ENCODE results near the gene TIRAP. TPM values are rescaled to one million over a fixed set of nuclear protein-coding genes. Genes with fewer than 3 reads are reported as not detected.
"Not testable (repeated sequence)": the region's sequence is repeated elsewhere in the genome, so short reads cannot be mapped to it uniquely, and the experiment has no call there.

The TIRAP gene
- total RNA-seq, 1 donor from 2014 or later, result 6.0 TPM

- no peak overlapping the region for H3K27ac ChIP-seq (replicated peaks)
These were observed 25.4 kb downstream of the TIRAP start for GRCh38 chr11:126308271-126308671.

DNA sequence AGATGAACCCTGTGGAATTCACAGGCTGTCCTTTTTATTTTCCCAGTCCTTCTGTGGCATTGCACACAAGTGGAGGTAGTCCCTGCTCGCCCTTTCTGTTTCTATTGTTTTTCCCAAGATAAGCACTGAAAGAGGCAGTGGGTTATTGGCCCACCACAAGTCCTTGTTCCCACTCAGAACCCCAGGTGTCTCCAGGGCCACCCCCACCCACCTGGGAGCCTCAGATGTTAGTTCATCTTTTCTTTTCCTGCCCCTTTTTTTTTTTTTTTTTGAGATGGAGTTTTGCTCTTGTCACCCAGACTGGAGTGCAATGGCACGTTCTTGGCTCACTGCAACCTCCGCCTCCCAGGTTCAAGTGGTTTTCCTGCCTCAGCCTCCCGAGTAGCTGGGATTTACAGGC, 25.9 kb downstream of the TIRAP start:
- H3K4me3 ChIP-seq; intact Hi-C loops (cut with micrococcal nuclease); H3K9me3 ChIP-seq (replicated peaks); DNase-seq; H3K27me3 ChIP-seq (ENCODE audit: low read depth); H3K27ac ChIP-seq (replicated peaks): not testable (repeated sequence)
- Histone ChIP-seq H3K36me3 (peaks cover 20% of the 10 kb centered on the region), H3K4me1 (peaks cover 21% of the 10 kb centered on the region)

More at GRCh38 chr11:126308271-126308671, 25.4 kb downstream of the TIRAP start:
- TF ChIP-seq, protein P1, sequence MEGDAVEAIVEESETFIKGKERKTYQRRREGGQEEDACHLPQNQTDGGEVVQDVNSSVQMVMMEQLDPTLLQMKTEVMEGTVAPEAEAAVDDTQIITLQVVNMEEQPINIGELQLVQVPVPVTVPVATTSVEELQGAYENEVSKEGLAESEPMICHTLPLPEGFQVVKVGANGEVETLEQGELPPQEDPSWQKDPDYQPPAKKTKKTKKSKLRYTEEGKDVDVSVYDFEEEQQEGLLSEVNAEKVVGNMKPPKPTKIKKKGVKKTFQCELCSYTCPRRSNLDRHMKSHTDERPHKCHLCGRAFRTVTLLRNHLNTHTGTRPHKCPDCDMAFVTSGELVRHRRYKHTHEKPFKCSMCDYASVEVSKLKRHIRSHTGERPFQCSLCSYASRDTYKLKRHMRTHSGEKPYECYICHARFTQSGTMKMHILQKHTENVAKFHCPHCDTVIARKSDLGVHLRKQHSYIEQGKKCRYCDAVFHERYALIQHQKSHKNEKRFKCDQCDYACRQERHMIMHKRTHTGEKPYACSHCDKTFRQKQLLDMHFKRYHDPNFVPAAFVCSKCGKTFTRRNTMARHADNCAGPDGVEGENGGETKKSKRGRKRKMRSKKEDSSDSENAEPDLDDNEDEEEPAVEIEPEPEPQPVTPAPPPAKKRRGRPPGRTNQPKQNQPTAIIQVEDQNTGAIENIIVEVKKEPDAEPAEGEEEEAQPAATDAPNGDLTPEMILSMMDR (IDR thresholded peaks at IDR 0.05; ENCODE audit: borderline replicate concordance), result no peak
- peaks cover 20% of the 10 kb centered on the region for H3K36me3 ChIP-seq
- H3K4me3 ChIP-seq, result no peak overlapping the region
- intact Hi-C loops (cut with micrococcal nuclease), result no loop called here
- H3K27me3 ChIP-seq (ENCODE audit: low read depth), result no peaks in the 10 kb centered on the region
- H3K4me1 ChIP-seq, result peaks cover 26% of the 10 kb centered on the region
- H3K9me3 ChIP-seq (replicated peaks), result no peaks in the 10 kb centered on the region
- no peak for DNase-seq

- TF ChIP-seq, protein P1 (IDR thresholded peaks at IDR 0.05; ENCODE audit: borderline replicate concordance), result peak; percentile 92
- Histone ChIP-seq H3K36me3 (peaks cover 24% of the 10 kb centered on the region), H3K27ac (replicated peaks) (no peak overlapping the region), H3K27me3 (ENCODE audit: low read depth) (no peaks in the 10 kb centered on the region), H3K4me1 (peaks cover 8% of the 10 kb centered on the region), H3K9me3 (replicated peaks) (no peaks in the 10 kb centered on the region), H3K4me3 (no peak overlapping the region)
- intact Hi-C loops (cut with micrococcal nuclease), result loop anchor here (2.0 kb wide), 1 partner anchor 170 kb away; no protein-coding TSS in a partner anchor
- DNase-seq, result peak; percentile 80
These were observed 27.5 kb downstream of the TIRAP start for GRCh38 chr11:126310200-126310991.

DNA sequence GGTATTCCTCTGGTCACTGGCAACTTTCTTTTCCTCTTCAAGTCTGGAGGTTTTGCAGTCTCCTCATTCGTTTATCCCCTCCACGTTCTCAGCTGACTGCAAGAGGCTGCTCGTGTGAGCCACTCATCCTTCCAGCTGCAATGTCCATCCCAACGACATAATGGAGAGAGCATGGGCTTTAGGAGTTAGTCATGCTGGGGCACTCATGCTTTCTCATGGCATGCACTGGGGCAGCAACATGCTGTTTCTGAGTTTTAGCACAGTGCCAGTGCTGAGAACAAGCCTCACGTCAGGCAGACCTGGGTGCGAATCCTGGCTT, 28.1 kb downstream of the TIRAP start:
- DNase-seq, result no peak
- Histone ChIP-seq H3K4me1 (peaks cover 8% of the 10 kb centered on the region), H3K27me3 (ENCODE audit: low read depth) (no peaks in the 10 kb centered on the region), H3K4me3 (no peak overlapping the region), H3K36me3 (peaks cover 24% of the 10 kb centered on the region), H3K27ac (replicated peaks) (no peak overlapping the region), H3K9me3 (replicated peaks) (no peaks in the 10 kb centered on the region)
- intact Hi-C loops (cut with micrococcal nuclease), result loop anchor here (2.0 kb wide), 1 partner anchor 170 kb away; no protein-coding TSS in a partner anchor
- TF ChIP-seq, protein P1 (IDR thresholded peaks at IDR 0.05; ENCODE audit: borderline replicate concordance), result no peak

GRCh38 chr11:126311401-126312291, 28.8 kb downstream of the TIRAP start:
- TF ChIP-seq, protein P1 (IDR thresholded peaks at IDR 0.05; ENCODE audit: borderline replicate concordance), result no peak

More at GRCh38 chr11:126311401-126312291, 28.8 kb downstream of the TIRAP start:
- no peaks in the 10 kb centered on the region for H3K9me3 ChIP-seq (replicated peaks)
- H3K27me3 ChIP-seq (ENCODE audit: low read depth), result no peaks in the 10 kb centered on the region
- intact Hi-C loops (cut with micrococcal nuclease), result loop anchor here (2.0 kb wide), 1 partner anchor 169 kb away; no protein-coding TSS in a partner anchor
- H3K4me3 ChIP-seq, result no peak overlapping the region
- no peak for DNase-seq
- H3K36me3 ChIP-seq, result peaks cover 24% of the 10 kb centered on the region
- peaks cover 8% of the 10 kb centered on the region for H3K4me1 ChIP-seq
- no peak overlapping the region for H3K27ac ChIP-seq (replicated peaks)

Data from left ventricle myocardium inferior (tissue), 1 donor.